ENCODE measurements around the gene PTGR1.

PTGR1 gene

GRCh38 chr9:111531716-111532115 is 67.7 kb downstream of the PTGR1 start:
- DNase-seq: no peak

- no peak for DNase-seq
These were observed 69.7 kb downstream of the PTGR1 start for GRCh38 chr9:111529787-111530186.

GRCh38 chr9:111527347-111527746 is 72.1 kb downstream of the PTGR1 start:
- DNase-seq: no peak

- DNase-seq: peak; percentile 38 to 47
These were observed 74.1 kb downstream of the PTGR1 start, which contains the start of gene ZNF483 for GRCh38 chr9:111525056-111525977. Gene ZNF483, plus strand, starts transcription at chr9:111525179. Its CDS starts 2,217 bp downstream, at chr9:111527396.

- DNase-seq: no peak
These were observed 74.8 kb downstream of the PTGR1 start for GRCh38 chr9:111524731-111525055.

GRCh38 chr9:111516061-111516465 is 83.4 kb downstream of the PTGR1 start:
- no peak for DNase-seq

GRCh38 chr9:111514967-111515366 is 84.5 kb downstream of the PTGR1 start:
- no peak for DNase-seq
